ENCODE data around the gene CCDC148. TPM values are rescaled to one million over a fixed set of nuclear protein-coding genes. Genes with fewer than 3 reads are reported as not detected.

Gene CCDC148
- total and polyA plus RNA-seq, 2 donors (not counting 1 experiment from before 2014, with no cell fraction given) = not detected

DNA sequence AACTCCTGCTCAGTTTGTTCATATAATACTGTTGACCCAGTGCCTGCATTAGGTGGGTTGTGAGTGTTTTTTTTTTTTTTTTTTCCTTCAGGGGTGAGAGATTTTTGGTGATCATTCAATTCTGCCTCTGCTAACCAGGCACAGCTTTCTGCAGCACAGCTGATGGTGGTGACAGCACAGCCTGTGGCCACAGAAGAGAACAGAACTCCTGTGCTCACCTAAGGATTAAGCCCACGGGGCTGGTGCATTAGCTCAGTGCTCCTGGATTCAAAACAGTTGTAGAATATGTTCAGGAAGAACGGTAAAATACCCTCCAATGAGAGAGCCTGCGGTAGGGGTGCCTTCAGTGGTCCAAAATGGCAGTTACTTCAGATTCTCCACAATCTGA lies 42.2 kb upstream of the CCDC148 start:
- no peaks in the 10 kb centered on the region for H3K4me1 Mint-ChIP-seq
- H3K9ac ChIP-seq (ENCODE audit: low read length) = no peak overlapping the region

GRCh38 chr2:158498043-158498748 lies 41.6 kb upstream of the CCDC148 start:
- ATAC-seq (ENCODE audit: low read depth) (no peak), DNase-seq (no peak)
- Mint-ChIP-seq H3K27me3 (no peaks in the 10 kb centered on the region), H3K4me3 (no peak overlapping the region), H3K27ac (no peak overlapping the region), H3K9me3 (ENCODE audit: insufficient read depth) (no peaks in the 10 kb centered on the region), H3K4me1 (no peaks in the 10 kb centered on the region)
- intact Hi-C loops (cut with micrococcal nuclease) = no loop called here
- Histone ChIP-seq H3K9me3 (ENCODE audit: control extremely low read depth in 1 of 3, control insufficient read depth in 2 of 3, insufficient read depth in 1 of 3, low read length in 2 of 3) (no peaks in the 10 kb centered on the region), H3K79me2 (ENCODE audit: control insufficient read depth, insufficient read depth, low read length) (no peaks in the 10 kb centered on the region), H2AFZ (ENCODE audit: insufficient read depth, low read depth, low read length, poor library complexity, severe bottlenecking) (no peak overlapping the region), H3K36me3 (replicated peaks in 1 of 2; ENCODE audit: control extremely low read depth in 1 of 2, control insufficient read depth in 1 of 2, extremely low read depth in 1 of 2, insufficient read depth in 2 of 2, low read length in 1 of 2) (no peaks in the 10 kb centered on the region), H3K4me2 (replicated peaks; ENCODE audit: low read depth, low read length, poor library complexity, severe bottlenecking) (no peak overlapping the region), H4K20me1 (ENCODE audit: control insufficient read depth, insufficient read depth, low read length, poor library complexity, severe bottlenecking) (no peaks in the 10 kb centered on the region), H3K27ac (ENCODE audit: low read length in 2 of 2) (no peak overlapping the region), H3K27me3 (replicated peaks in 1 of 4; ENCODE audit: control extremely low read depth in 1 of 4, control insufficient read depth in 3 of 4, insufficient read depth in 4 of 4, low read length in 3 of 4) (no peaks in the 10 kb centered on the region), H3K4me3 (ENCODE audit: control extremely low read depth in 1 of 5, extremely low read depth in 1 of 5, insufficient read depth in 1 of 5, low read depth in 2 of 5, low read length in 4 of 5) (no peak overlapping the region), H3K9ac (ENCODE audit: low read length) (no peak overlapping the region), H3K4me1 (ENCODE audit: control insufficient read depth in 2 of 2, insufficient read depth in 2 of 2, low read length in 2 of 2) (no peaks in the 10 kb centered on the region)
- TF ChIP-seq EZH2 (IDR thresholded peaks at IDR 0.05; ENCODE audit: borderline replicate concordance, insufficient read depth, low read depth, low read length, poor library complexity, severe bottlenecking) = no peak
- TF ChIP-seq CTCF (IDR thresholded peaks at IDR 0.05) = no peak
- POLR2A ChIA-PET = no interaction called here
- CTCF ChIA-PET = no interaction called here

More for the DNA sequence above, 42.2 kb upstream of the CCDC148 start:
- Histone ChIP-seq H4K20me1 (ENCODE audit: control insufficient read depth, insufficient read depth, low read length, poor library complexity, severe bottlenecking) (no peaks in the 10 kb centered on the region), H3K4me2 (replicated peaks; ENCODE audit: low read depth, low read length, poor library complexity, severe bottlenecking) (no peak overlapping the region), H3K4me3 (ENCODE audit: control extremely low read depth in 1 of 5, extremely low read depth in 1 of 5, insufficient read depth in 1 of 5, low read depth in 2 of 5, low read length in 4 of 5) (no peak overlapping the region), H2AFZ (ENCODE audit: insufficient read depth, low read depth, low read length, poor library complexity, severe bottlenecking) (no peak overlapping the region), H3K36me3 (replicated peaks in 1 of 2; ENCODE audit: control extremely low read depth in 1 of 2, control insufficient read depth in 1 of 2, extremely low read depth in 1 of 2, insufficient read depth in 2 of 2, low read length in 1 of 2) (no peaks in the 10 kb centered on the region), H3K9me3 (ENCODE audit: control extremely low read depth in 1 of 3, control insufficient read depth in 2 of 3, insufficient read depth in 1 of 3, low read length in 2 of 3) (no peaks in the 10 kb centered on the region), H3K79me2 (ENCODE audit: control insufficient read depth, insufficient read depth, low read length) (no peaks in the 10 kb centered on the region), H3K4me1 (ENCODE audit: control insufficient read depth in 2 of 2, insufficient read depth in 2 of 2, low read length in 2 of 2) (no peaks in the 10 kb centered on the region), H3K27ac (ENCODE audit: low read length in 2 of 2) (no peak overlapping the region), H3K27me3 (replicated peaks in 1 of 4; ENCODE audit: control extremely low read depth in 1 of 4, control insufficient read depth in 3 of 4, insufficient read depth in 4 of 4, low read length in 3 of 4) (no peaks in the 10 kb centered on the region)
- H3K27ac Mint-ChIP-seq = no peak overlapping the region
- ChIA-PET CTCF (no interaction called here), POLR2A (no interaction called here)
- 83% methylated on average over 1 of the region's 3 CpGs for WGBS (ENCODE audit: insufficient coverage)
- H3K4me3 Mint-ChIP-seq = no peak overlapping the region
- TF ChIP-seq CTCF (IDR thresholded peaks at IDR 0.05) (no peak), EZH2 (IDR thresholded peaks at IDR 0.05; ENCODE audit: borderline replicate concordance, insufficient read depth, low read depth, low read length, poor library complexity, severe bottlenecking) (no peak)
- intact Hi-C loops (cut with micrococcal nuclease) = no loop called here
- DNase-seq (no peak), ATAC-seq (ENCODE audit: low read depth) (no peak)
- H3K9me3 Mint-ChIP-seq (ENCODE audit: insufficient read depth) = no peaks in the 10 kb centered on the region
- no peaks in the 10 kb centered on the region for H3K27me3 Mint-ChIP-seq
